ENCODE data around the gene TMEM50B.

- TF ChIP-seq CTCF (IDR thresholded peaks at IDR 0.05; ENCODE audit: low read length) (no peak), EZH2phosphoT487 (IDR thresholded peaks at IDR 0.05; ENCODE audit: low read length) (no peak)
Measured at GRCh38 chr21:33522297-33522952, 42.7 kb upstream of the TMEM50B start.
